HG03469 (cell line): ENCODE measurements around the gene CORO1C.

Source experiments
- ATAC-seq: cut with Tn5 transposase; IDR thresholded peaks from one replicate; pipeline ENCODE4 v1.9.1; 2021; ENCODE audit warnings: mild to moderate bottlenecking, moderate library complexity, moderate number of reproducible peaks; ENCODE audit not compliant: unreplicated experiment

Gene CORO1C

GRCh38 chr12:108700833-108701541 is 30.3 kb downstream of the CORO1C start:
- ATAC-seq, result no peak

- ATAC-seq, result no peak
Measured at GRCh38 chr12:108699955-108700563, 31.3 kb downstream of the CORO1C start.

- ATAC-seq, result no peak
Measured at GRCh38 chr12:108697905-108698304, 33.4 kb downstream of the CORO1C start.

GRCh38 chr12:108696996-108697290 is 34.4 kb downstream of the CORO1C start:
- ATAC-seq, result no peak

GRCh38 chr12:108696111-108696995 is 35.0 kb downstream of the CORO1C start:
- no peak for ATAC-seq

- ATAC-seq, result no peak
Measured at GRCh38 chr12:108694812-108695278, 36.5 kb downstream of the CORO1C start.

- no peak for ATAC-seq
Measured at GRCh38 chr12:108693751-108694150, 37.6 kb downstream of the CORO1C start.

GRCh38 chr12:108693186-108693730 is 38.1 kb downstream of the CORO1C start:
- no peak for ATAC-seq

GRCh38 chr12:108691998-108692808 is 39.1 kb downstream of the CORO1C start:
- no peak for ATAC-seq

GRCh38 chr12:108691175-108691997 is 39.9 kb downstream of the CORO1C start:
- ATAC-seq, result peak; percentile 31

GRCh38 chr12:108690542-108691174 is 40.7 kb downstream of the CORO1C start:
- ATAC-seq, result no peak

GRCh38 chr12:108690191-108690518 is 41.2 kb downstream of the CORO1C start:
- no peak for ATAC-seq

GRCh38 chr12:108689314-108690190 is 41.8 kb downstream of the CORO1C start:
- ATAC-seq, result no peak

- no peak for ATAC-seq
Measured at GRCh38 chr12:108686780-108687179, 44.5 kb downstream of the CORO1C start.

- ATAC-seq, result no peak
Measured at GRCh38 chr12:108685469-108686260, 45.7 kb downstream of the CORO1C start.

- no peak for ATAC-seq
Measured at GRCh38 chr12:108683906-108684556, 47.3 kb downstream of the CORO1C start.

GRCh38 chr12:108681317-108681716 is 50.0 kb downstream of the CORO1C start:
- ATAC-seq, result no peak
